ENCODE data around the gene GRM1. TPM values are rescaled to one million over a fixed set of nuclear protein-coding genes. Genes with fewer than 3 reads are reported as not detected.

GRM1 gene
- total RNA-seq, 2 experiments from 2014 or later, result not detected

- intact Hi-C loops (cut with DNase I, micrococcal nuclease), result no loop called here
- peak in 2 of 14 experiments; percentile 38 to 52 for DNase-seq
- H3K27me3 ChIP-seq (ENCODE audit: control insufficient read depth in 1 of 2, insufficient read depth in 2 of 2, low read length in 2 of 2), result no peaks in the 10 kb centered on the region
- H3K27ac ChIP-seq (ENCODE audit: low read depth in 1 of 2, low read length in 2 of 2), result no peak overlapping the region
- no peak for TF ChIP-seq CTCF (IDR thresholded peaks at IDR 0.05)
- Mint-ChIP-seq H3K36me3 (ENCODE audit: low read depth) (no peaks in the 10 kb centered on the region), H3K27ac (no peak overlapping the region), H3K4me3 (no peak overlapping the region), H3K27me3 (no peaks in the 10 kb centered on the region), H3K4me1 (ENCODE audit: low read depth) (no peaks in the 10 kb centered on the region), H3K9me3 (no peaks in the 10 kb centered on the region)
- H3K9me3 ChIP-seq (ENCODE audit: control insufficient read depth in 1 of 2, insufficient read depth in 1 of 2, low read length in 2 of 2), result peaks cover 0 to 3% of the 10 kb centered on the region in 2 experiments
- ChIA-PET CTCF (no interaction called here), POLR2A (no interaction called here)
- no peak overlapping the region for H3K4me3 ChIP-seq (ENCODE audit: low read length)
- ATAC-seq (ENCODE audit: poor library complexity), result no peak
- no peaks in the 10 kb centered on the region for H3K36me3 ChIP-seq (ENCODE audit: insufficient read depth, low read length)
- no peaks in the 10 kb centered on the region for H3K4me1 ChIP-seq (ENCODE audit: insufficient read depth, low read length)
Observed at GRCh38 chr6:146289816-146290588, 261.1 kb downstream of the GRM1 start.

GRCh38 chr6:146290589-146290901, 261.7 kb downstream of the GRM1 start:
- Mint-ChIP-seq H3K4me1 (ENCODE audit: low read depth) (no peaks in the 10 kb centered on the region), H3K36me3 (ENCODE audit: low read depth) (no peaks in the 10 kb centered on the region), H3K27me3 (no peaks in the 10 kb centered on the region), H3K4me3 (no peak overlapping the region), H3K9me3 (no peaks in the 10 kb centered on the region), H3K27ac (no peak overlapping the region)
- CTCF ChIA-PET, result no interaction called here
- no peak overlapping the region for H3K4me3 ChIP-seq (ENCODE audit: low read length)
- intact Hi-C loops (cut with DNase I, micrococcal nuclease), result no loop called here
- POLR2A ChIA-PET, result no interaction called here
- DNase-seq (no peak), ATAC-seq (ENCODE audit: poor library complexity) (no peak)
- no peak overlapping the region for H3K27ac ChIP-seq (ENCODE audit: low read depth in 1 of 2, low read length in 2 of 2)
- no peaks in the 10 kb centered on the region for H3K27me3 ChIP-seq (ENCODE audit: control insufficient read depth in 1 of 2, insufficient read depth in 2 of 2, low read length in 2 of 2)
- H3K36me3 ChIP-seq (ENCODE audit: insufficient read depth, low read length), result no peaks in the 10 kb centered on the region
- TF ChIP-seq CTCF (IDR thresholded peaks at IDR 0.05), result no peak
- H3K9me3 ChIP-seq (ENCODE audit: control insufficient read depth in 1 of 2, insufficient read depth in 1 of 2, low read length in 2 of 2), result peaks cover 0 to 3% of the 10 kb centered on the region in 2 experiments
- H3K4me1 ChIP-seq (ENCODE audit: insufficient read depth, low read length), result no peaks in the 10 kb centered on the region

- no peaks in the 10 kb centered on the region for H3K4me1 Mint-ChIP-seq (ENCODE audit: low read depth)
- no peak overlapping the region for H3K27ac Mint-ChIP-seq
- ChIA-PET CTCF (no interaction called here), POLR2A (no interaction called here)
- H3K36me3 ChIP-seq (ENCODE audit: insufficient read depth, low read length), result no peaks in the 10 kb centered on the region
- no peaks in the 10 kb centered on the region for H3K27me3 ChIP-seq (ENCODE audit: control insufficient read depth in 1 of 2, insufficient read depth in 2 of 2, low read length in 2 of 2)
- no peak for DNase-seq
- H3K9me3 ChIP-seq (ENCODE audit: control insufficient read depth in 1 of 2, insufficient read depth in 1 of 2, low read length in 2 of 2), result peaks cover 0 to 3% of the 10 kb centered on the region in 2 experiments
- ATAC-seq (ENCODE audit: poor library complexity), result no peak
- H3K27ac ChIP-seq (ENCODE audit: low read depth in 1 of 2, low read length in 2 of 2), result no peak overlapping the region
- no peaks in the 10 kb centered on the region for H3K27me3 Mint-ChIP-seq
- no peaks in the 10 kb centered on the region for H3K36me3 Mint-ChIP-seq (ENCODE audit: low read depth)
- H3K4me1 ChIP-seq (ENCODE audit: insufficient read depth, low read length), result no peaks in the 10 kb centered on the region
- no peak overlapping the region for H3K4me3 Mint-ChIP-seq
- H3K4me3 ChIP-seq (ENCODE audit: low read length), result no peak overlapping the region
- no peak for TF ChIP-seq CTCF (IDR thresholded peaks at IDR 0.05)
- H3K9me3 Mint-ChIP-seq, result no peaks in the 10 kb centered on the region
- intact Hi-C loops (cut with DNase I, micrococcal nuclease), result no loop called here
Observed at GRCh38 chr6:146292506-146292905, 263.6 kb downstream of the GRM1 start.

Data from CD4-positive, alpha-beta T cell (primary cell).